ENCODE measurements around the gene PTPRM.

DNA sequence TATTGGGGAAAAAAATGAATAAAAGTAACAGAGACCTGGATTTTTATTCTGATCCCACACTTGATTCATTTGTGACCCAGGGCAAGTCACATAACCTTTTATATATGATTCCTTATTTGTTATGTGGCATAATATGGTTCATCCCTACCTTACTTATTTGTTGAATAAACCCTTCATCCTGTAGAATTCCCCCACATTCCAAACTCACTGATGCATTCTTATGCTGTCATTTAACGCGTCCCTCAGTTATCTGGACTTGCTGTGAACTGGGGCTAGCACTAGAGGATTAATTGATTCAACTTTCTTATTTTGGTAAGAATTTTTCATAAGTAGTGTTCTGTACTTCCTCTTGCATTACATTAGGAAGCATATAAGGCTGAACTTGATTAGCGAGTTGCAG, 657.5 kb downstream of the PTPRM start:
- TF ChIP-seq, protein P1, sequence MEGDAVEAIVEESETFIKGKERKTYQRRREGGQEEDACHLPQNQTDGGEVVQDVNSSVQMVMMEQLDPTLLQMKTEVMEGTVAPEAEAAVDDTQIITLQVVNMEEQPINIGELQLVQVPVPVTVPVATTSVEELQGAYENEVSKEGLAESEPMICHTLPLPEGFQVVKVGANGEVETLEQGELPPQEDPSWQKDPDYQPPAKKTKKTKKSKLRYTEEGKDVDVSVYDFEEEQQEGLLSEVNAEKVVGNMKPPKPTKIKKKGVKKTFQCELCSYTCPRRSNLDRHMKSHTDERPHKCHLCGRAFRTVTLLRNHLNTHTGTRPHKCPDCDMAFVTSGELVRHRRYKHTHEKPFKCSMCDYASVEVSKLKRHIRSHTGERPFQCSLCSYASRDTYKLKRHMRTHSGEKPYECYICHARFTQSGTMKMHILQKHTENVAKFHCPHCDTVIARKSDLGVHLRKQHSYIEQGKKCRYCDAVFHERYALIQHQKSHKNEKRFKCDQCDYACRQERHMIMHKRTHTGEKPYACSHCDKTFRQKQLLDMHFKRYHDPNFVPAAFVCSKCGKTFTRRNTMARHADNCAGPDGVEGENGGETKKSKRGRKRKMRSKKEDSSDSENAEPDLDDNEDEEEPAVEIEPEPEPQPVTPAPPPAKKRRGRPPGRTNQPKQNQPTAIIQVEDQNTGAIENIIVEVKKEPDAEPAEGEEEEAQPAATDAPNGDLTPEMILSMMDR (optimal IDR thresholded peaks at IDR 0.05 in 1 of 3, IDR thresholded peaks at IDR 0.05 in 1 of 3, conservative IDR thresholded peaks at IDR 0.05 in 1 of 3; ENCODE audit: extremely low read depth in 1 of 3, insufficient read depth in 2 of 3, low read length in 3 of 3): no peak
- no peak for TF ChIP-seq EZH2 (IDR thresholded peaks at IDR 0.05; ENCODE audit: low read length)
